Measurements from ENCODE around the gene DIO3. TPM values are rescaled to one million over a fixed set of nuclear protein-coding genes. Genes with fewer than 3 reads are reported as not detected.

Gene DIO3
- total RNA-seq, 1 donor from 2014 or later, result not detected

DNA sequence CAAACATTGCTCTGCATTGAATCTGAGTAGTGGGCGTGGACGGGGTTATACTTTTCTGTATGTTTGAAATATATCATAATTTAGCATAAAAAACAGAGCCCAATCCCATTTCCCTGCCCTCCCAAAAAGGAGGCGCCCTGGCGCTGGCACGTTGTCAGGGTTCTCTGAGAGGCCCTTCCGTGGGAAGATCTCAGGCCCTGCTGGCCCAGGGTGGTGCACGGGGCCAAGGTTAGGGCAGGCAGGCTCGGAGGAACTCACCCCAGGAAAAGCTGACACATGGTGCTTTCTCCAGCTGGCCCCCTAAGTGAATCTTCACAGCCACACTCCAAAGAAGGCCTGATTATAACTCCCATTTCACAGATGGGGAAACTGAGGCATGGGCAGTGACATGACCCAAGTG lies 17.2 kb downstream of the DIO3 start:
- no peak for FAIRE-seq
- H3K36me3 ChIP-seq (ENCODE audit: control insufficient read depth, insufficient read depth, low read length), result no peaks in the 10 kb centered on the region

DNA sequence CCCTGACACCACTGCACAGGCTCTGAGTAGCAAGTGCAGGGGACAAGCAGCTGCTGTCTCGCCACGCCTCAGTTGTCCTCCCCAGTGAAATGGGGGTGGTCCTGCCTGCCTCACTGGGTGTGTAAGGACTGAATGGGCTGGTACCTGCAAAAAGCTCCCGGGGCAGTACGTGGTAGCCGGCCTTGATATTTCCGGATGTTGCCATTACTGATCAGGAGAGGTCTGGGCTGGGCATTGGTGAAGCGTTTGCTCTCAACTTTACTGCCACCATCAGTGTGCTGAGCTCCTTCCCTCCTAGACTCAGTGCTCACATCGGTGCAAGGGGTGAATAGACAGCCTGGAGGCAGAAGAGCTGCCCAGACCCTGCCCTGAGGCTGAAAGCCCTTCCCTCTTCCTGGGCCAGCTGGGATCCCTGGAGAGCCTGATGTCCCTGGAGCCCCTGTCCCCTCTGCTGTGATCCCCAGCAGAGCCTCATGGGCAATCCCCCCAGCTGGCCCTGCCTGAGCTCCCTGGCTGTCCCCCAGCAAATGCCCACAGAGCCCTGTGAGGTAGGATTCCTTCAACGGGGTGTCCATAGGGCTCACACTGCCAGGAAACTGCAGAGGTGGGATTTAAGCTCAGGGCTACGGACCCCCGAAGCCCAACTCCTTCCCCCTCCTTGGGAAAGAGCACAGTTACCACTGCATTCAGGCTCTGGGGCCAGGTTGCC lies 18.2 kb downstream of the DIO3 start:
- TF ChIP-seq, protein P1, sequence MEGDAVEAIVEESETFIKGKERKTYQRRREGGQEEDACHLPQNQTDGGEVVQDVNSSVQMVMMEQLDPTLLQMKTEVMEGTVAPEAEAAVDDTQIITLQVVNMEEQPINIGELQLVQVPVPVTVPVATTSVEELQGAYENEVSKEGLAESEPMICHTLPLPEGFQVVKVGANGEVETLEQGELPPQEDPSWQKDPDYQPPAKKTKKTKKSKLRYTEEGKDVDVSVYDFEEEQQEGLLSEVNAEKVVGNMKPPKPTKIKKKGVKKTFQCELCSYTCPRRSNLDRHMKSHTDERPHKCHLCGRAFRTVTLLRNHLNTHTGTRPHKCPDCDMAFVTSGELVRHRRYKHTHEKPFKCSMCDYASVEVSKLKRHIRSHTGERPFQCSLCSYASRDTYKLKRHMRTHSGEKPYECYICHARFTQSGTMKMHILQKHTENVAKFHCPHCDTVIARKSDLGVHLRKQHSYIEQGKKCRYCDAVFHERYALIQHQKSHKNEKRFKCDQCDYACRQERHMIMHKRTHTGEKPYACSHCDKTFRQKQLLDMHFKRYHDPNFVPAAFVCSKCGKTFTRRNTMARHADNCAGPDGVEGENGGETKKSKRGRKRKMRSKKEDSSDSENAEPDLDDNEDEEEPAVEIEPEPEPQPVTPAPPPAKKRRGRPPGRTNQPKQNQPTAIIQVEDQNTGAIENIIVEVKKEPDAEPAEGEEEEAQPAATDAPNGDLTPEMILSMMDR (IDR thresholded peaks at IDR 0.05; ENCODE audit: insufficient read depth, low read length, severe bottlenecking), result no peak
- DNase-seq (ENCODE audit: low read depth), result no peak
- no peaks in the 10 kb centered on the region for H3K36me3 ChIP-seq (ENCODE audit: control insufficient read depth, insufficient read depth, low read length)
- no peak overlapping the region for H3K4me3 ChIP-seq (ENCODE audit: low read depth, low read length)
- FAIRE-seq, result no peak
- no peaks in the 10 kb centered on the region for H3K27me3 ChIP-seq (ENCODE audit: control insufficient read depth, insufficient read depth, low read length)

More for the DNA sequence above, 17.2 kb downstream of the DIO3 start:
- DNase-seq (ENCODE audit: low read depth), result no peak
- no peaks in the 10 kb centered on the region for H3K27me3 ChIP-seq (ENCODE audit: control insufficient read depth, insufficient read depth, low read length)
- no peak overlapping the region for H3K4me3 ChIP-seq (ENCODE audit: low read depth, low read length)
- TF ChIP-seq, protein P1 (IDR thresholded peaks at IDR 0.05; ENCODE audit: insufficient read depth, low read length, severe bottlenecking), result no peak

DNA sequence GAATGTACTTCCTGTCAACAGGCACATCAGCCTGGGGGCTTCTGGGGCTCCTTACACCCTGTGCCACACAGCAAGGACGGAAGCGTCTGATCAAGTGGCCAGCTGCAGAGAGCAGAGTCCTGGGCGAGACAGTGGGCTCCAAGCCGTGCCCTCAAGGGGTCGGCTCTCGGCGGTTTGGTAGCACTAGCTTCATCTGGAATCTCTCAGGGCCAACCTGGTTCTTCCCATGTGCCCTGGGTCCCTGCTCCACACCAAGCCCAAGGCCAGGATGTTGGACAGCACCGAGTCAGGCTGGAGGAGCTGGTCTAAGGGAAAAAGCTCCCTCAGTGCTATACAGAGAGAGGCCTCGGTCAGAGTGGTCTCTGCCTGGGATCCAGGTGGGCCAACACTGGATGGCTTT lies 20.5 kb downstream of the DIO3 start:
- FAIRE-seq (no peak), DNase-seq (ENCODE audit: low read depth) (no peak)
- TF ChIP-seq, protein P1 (IDR thresholded peaks at IDR 0.05; ENCODE audit: insufficient read depth, low read length, severe bottlenecking), result no peak
- H3K4me3 ChIP-seq (ENCODE audit: low read depth, low read length), result no peak overlapping the region
- no peaks in the 10 kb centered on the region for H3K27me3 ChIP-seq (ENCODE audit: control insufficient read depth, insufficient read depth, low read length)
- no peaks in the 10 kb centered on the region for H3K36me3 ChIP-seq (ENCODE audit: control insufficient read depth, insufficient read depth, low read length)

DNA sequence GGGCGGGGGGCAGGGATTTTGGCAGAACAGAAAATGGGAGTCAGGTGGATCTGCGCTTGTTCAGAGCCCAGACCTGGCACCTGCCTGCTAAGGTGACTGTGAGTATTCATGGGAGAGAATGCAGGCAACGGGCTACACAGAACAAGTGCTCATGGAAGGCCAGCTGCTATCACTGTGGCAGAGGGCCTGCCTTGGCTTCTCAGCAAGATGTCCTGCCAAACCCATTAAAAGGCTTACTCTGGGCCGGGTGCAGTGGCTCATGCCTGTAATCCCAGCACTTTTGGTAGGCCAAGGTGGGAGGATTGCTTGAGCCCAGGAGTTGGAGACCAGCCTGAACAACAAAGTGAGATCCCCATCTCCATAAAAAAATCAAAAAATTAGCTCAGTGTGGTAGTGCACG lies 21.0 kb downstream of the DIO3 start:
- no peak overlapping the region for H3K4me3 ChIP-seq (ENCODE audit: low read depth, low read length)
- no peak for DNase-seq (ENCODE audit: low read depth)
- no peaks in the 10 kb centered on the region for H3K27me3 ChIP-seq (ENCODE audit: control insufficient read depth, insufficient read depth, low read length)
- TF ChIP-seq, protein P1 (IDR thresholded peaks at IDR 0.05; ENCODE audit: insufficient read depth, low read length, severe bottlenecking), result no peak
- no peaks in the 10 kb centered on the region for H3K36me3 ChIP-seq (ENCODE audit: control insufficient read depth, insufficient read depth, low read length)
- FAIRE-seq, result no peak

DNA sequence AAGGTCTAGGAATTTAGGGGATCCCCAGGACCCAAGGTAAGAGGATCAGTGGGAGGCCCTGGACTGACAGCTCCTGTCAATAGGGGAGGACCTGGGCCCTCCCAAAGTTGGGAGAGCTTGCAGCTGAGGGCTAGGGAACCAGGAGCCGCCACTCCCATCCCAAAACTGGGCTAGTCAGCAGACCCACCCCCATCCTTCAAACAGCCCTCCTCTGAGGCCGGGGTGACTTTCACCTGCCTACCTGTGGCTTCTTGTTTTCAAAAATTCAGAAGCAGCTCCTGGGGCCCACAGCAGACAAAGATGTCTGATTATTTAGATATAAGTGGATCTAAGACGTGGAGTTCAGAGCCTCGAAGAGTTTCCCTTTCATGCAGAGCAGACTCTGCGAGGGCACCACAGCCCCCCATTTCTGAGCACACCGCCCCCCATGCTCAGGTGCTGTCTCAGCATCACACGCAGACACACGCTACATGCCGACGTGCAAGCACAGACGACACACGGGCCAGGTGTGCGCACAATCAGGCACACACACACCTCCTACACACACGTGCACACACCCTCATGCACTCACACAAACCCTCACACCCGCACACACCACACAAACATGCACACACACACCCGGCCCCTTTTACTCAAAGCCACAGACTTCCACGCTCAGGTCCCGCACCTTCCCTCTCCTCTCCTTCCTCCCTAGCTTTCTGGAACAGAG lies 21.9 kb downstream of the DIO3 start:
- FAIRE-seq, result peak; percentile 7
- TF ChIP-seq, protein P1 (IDR thresholded peaks at IDR 0.05; ENCODE audit: insufficient read depth, low read length, severe bottlenecking), result no peak
- DNase-seq (ENCODE audit: low read depth), result no peak
- no peak overlapping the region for H3K4me3 ChIP-seq (ENCODE audit: low read depth, low read length)
- H3K27me3 ChIP-seq (ENCODE audit: control insufficient read depth, insufficient read depth, low read length), result no peaks in the 10 kb centered on the region
- no peaks in the 10 kb centered on the region for H3K36me3 ChIP-seq (ENCODE audit: control insufficient read depth, insufficient read depth, low read length)
